ENCODE results near the gene INTS11.

DNA sequence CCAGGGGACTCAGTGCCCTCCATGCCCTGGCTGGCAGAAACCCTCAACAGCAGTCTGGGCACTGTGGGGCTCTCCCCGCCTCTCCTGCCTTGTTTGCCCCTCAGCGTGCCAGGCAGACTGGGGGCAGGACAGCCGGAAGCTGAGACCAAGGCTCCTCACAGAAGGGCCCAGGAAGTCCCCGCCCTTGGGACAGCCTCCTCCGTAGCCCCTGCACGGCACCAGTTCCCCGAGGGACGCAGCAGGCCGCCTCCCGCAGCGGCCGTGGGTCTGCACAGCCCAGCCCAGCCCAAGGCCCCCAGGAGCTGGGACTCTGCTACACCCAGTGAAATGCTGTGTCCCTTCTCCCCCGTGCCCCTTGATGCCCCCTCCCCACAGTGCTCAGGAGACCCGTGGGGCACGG lies 3.8 kb upstream of the INTS11 start:
- TF ChIP-seq, protein P1, sequence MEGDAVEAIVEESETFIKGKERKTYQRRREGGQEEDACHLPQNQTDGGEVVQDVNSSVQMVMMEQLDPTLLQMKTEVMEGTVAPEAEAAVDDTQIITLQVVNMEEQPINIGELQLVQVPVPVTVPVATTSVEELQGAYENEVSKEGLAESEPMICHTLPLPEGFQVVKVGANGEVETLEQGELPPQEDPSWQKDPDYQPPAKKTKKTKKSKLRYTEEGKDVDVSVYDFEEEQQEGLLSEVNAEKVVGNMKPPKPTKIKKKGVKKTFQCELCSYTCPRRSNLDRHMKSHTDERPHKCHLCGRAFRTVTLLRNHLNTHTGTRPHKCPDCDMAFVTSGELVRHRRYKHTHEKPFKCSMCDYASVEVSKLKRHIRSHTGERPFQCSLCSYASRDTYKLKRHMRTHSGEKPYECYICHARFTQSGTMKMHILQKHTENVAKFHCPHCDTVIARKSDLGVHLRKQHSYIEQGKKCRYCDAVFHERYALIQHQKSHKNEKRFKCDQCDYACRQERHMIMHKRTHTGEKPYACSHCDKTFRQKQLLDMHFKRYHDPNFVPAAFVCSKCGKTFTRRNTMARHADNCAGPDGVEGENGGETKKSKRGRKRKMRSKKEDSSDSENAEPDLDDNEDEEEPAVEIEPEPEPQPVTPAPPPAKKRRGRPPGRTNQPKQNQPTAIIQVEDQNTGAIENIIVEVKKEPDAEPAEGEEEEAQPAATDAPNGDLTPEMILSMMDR (IDR thresholded peaks at IDR 0.05), result no peak
- no peak for TF ChIP-seq POLR2A (IDR thresholded peaks at IDR 0.05)

Data from right lobe of liver (tissue), 4 donors.